HepG2 (cell line): ENCODE measurements around the gene OGT. TPM values are rescaled to one million over a fixed set of nuclear protein-coding genes. Genes with fewer than 3 reads are reported as not detected.

Source experiments
- ATAC-seq: fragments of 200-7000 bp; cut with Tn5 transposase; 3 replicates; pipeline ENCODE4 v1.9.1; 2020; ENCODE audit warnings: mild to moderate bottlenecking, moderate library complexity
- BruUV-seq: library from RNA; stranded (reverse); fragments of 400-500 nt; replicated peaks from 2 replicates; lab custom pipeline; 2021; lab: Mats Ljungman, UMichigan
- CTCF ChIA-PET: fragments of 300-600 bp; formaldehyde crosslinking; extraction: SDS; loops from one replicate; lab custom pipeline; 2021; ENCODE audit warnings: low total read pairs, inconsistent platforms, low intra/inter-chr PET ratio; lab: Yijun Ruan, JAX
- POLR2A ChIA-PET: fragments of 350-600 bp; sonication (Branson Sonifier 250); formaldehyde crosslinking; loops from one replicate; lab custom pipeline; 2020; ENCODE audit warnings: antibody characterized with exemption, inconsistent platforms; lab: Yijun Ruan, JAX
- DNase-seq: peaks from one replicate; pipeline ENCODE4 v3.0.0-alpha.2; 2015; ENCODE audit warnings: low spot score
- FAIRE-seq: peaks from 3 replicates; lab custom pipeline; 2011; peaks lifted over from hg19 to GRCh38; lab: Jason Lieb, UNC
- H2AFZ ChIP-seq: one replicate; pipeline ENCODE4 v1.6.1; 2011; ENCODE audit warnings: low read length, inconsistent platforms
- H3K27ac ChIP-seq: fragments of 300-600 bp; 3 replicates; pipeline ENCODE4 v1.8.0; 2011; ENCODE audit warnings: mixed run types, mild to moderate bottlenecking, mixed read lengths, low read length, inconsistent platforms; ENCODE audit not compliant: insufficient read depth; ENCODE audit errors: extremely low read length
- H3K27me3 ChIP-seq, 2 experiments: fragments of 200-600 bp in 1 of 2; 2 replicates in 1 of 2; 3 replicates in 1 of 2; pipeline versions ENCODE4 v1.6.0 to v1.8.0; 2011; ENCODE audit warnings: low read length in 2 of 2, mild to moderate bottlenecking in 2 of 2, moderate library complexity in 2 of 2, inconsistent platforms in 1 of 2; ENCODE audit not compliant: insufficient read depth in 2 of 2, control insufficient read depth in 1 of 2
- H3K36me3 ChIP-seq, 2 experiments: fragments of 200-600 bp in 1 of 2; replicated peaks in 1 of 2; 2 replicates in 1 of 2; 3 replicates in 1 of 2; pipeline versions ENCODE4 v1.5.1 to v1.8.0; 2011; ENCODE audit warnings: low read length in 2 of 2, inconsistent platforms in 1 of 2; ENCODE audit not compliant: insufficient read depth in 2 of 2, control insufficient read depth in 1 of 2
- H3K4me1 ChIP-seq: 2 replicates; pipeline ENCODE4 v1.5.1; 2012; ENCODE audit warnings: low read length, inconsistent platforms; ENCODE audit not compliant: insufficient read depth
- H3K4me2 ChIP-seq: 2 replicates; pipeline ENCODE4 v1.6.0; 2011; ENCODE audit warnings: low read depth, low read length, inconsistent platforms
- H3K4me3 ChIP-seq, 3 experiments: fragments of 200-600 bp in 1 of 3; sonication (generic), shearing (Covaris generic) in 1 of 3; replicated peaks in 1 of 3; 2 replicates each; pipeline ENCODE4 v1.5.1; 2011 to 2016; ENCODE audit warnings: low read length in 3 of 3, inconsistent platforms in 2 of 3, low read depth in 2 of 3, mild to moderate bottlenecking in 2 of 3, control low read depth in 1 of 3, mixed read lengths in 1 of 3; ENCODE audit not compliant: insufficient read depth in 1 of 3
- H3K79me2 ChIP-seq: one replicate; pipeline ENCODE4 v1.6.1; 2011; ENCODE audit warnings: low read length, inconsistent platforms; ENCODE audit not compliant: insufficient read depth
- H3K9ac ChIP-seq: 2 replicates; pipeline ENCODE4 v1.6.0; 2011; ENCODE audit warnings: mild to moderate bottlenecking, low read depth, low read length, inconsistent platforms; ENCODE audit not compliant: insufficient read depth
- H3K9me3 ChIP-seq: 2 replicates; pipeline ENCODE4 v1.5.1; 2012; ENCODE audit warnings: mild to moderate bottlenecking, low read length
- H4K20me1 ChIP-seq: 2 replicates; pipeline ENCODE4 v1.6.0; 2011; ENCODE audit warnings: inconsistent platforms, mild to moderate bottlenecking, low read length, moderate library complexity; ENCODE audit not compliant: insufficient read depth
- NR2F2 ChIP-seq: IDR thresholded peaks from 2 replicates; pipeline ENCODE4 v1.6.1; 2012; ENCODE audit warnings: low read depth, inconsistent platforms, borderline replicate concordance
- NR2F6 ChIP-seq, 2 experiments: IDR thresholded peaks; 2 replicates each; pipeline ENCODE4 v1.6.1; 2016; ENCODE audit warnings: antibody characterized with exemption in 1 of 2, mild to moderate bottlenecking in 1 of 2
- SIN3A ChIP-seq: IDR thresholded peaks from 2 replicates; pipeline ENCODE4 v1.6.1; 2011; ENCODE audit warnings: low read depth, mild to moderate bottlenecking, control low read depth, low read length, borderline replicate concordance
- SOX5 ChIP-seq: IDR thresholded peaks from 2 replicates; pipeline ENCODE4 v1.6.1; 2016; ENCODE audit warnings: borderline replicate concordance
- SRSF4 ChIP-seq: fragments of 200-400 bp; formaldehyde crosslinking; IDR thresholded peaks from one replicate; pipeline ENCODE4 v1.6.1; 2018; ENCODE audit warnings: mild to moderate bottlenecking, low read depth, low read length, moderate library complexity; ENCODE audit not compliant: poor library complexity, severe bottlenecking
- TCF7 ChIP-seq: sonication (generic); IDR thresholded peaks from 2 replicates; pipeline ENCODE4 v1.6.1; 2016; ENCODE audit warnings: antibody characterized with exemption, low read depth
- TOE1 ChIP-seq: sonication (generic); formaldehyde crosslinking; IDR thresholded peaks from 2 replicates; pipeline ENCODE4 v1.4.0; 2020; ENCODE audit warnings: mild to moderate bottlenecking, missing genetic modification reagents
- XRCC5 ChIP-seq: fragments of 200-400 bp; formaldehyde crosslinking; optimal IDR thresholded peaks from 2 replicates; pipeline ENCODE3; 2017; ENCODE audit warnings: mild to moderate bottlenecking, low read length
- ZNF616 ChIP-seq: sonication (generic); formaldehyde crosslinking; IDR thresholded peaks from 2 replicates; pipeline ENCODE4 v1.5.0; 2020; ENCODE audit warnings: low read depth, mild to moderate bottlenecking, missing genetic modification reagents
- in situ Hi-C: cut with HindIII; loops from 2 replicates; pipeline ENCODE4 v1.10.0; 2017; ENCODE audit warnings: low pct_unique_long_range_greater_than_20kb; ENCODE audit not compliant: extremely low pct_ligation_motif_present
- intact Hi-C: fragments of 100-400 bp; cut with micrococcal nuclease; formaldehyde crosslinking; loops from one replicate; pipeline ENCODE4 v1.10.0; 2022; ENCODE audit not compliant: unreplicated experiment
- polyA plus RNA-seq, 8 experiments: library from polyadenylated mRNA; depleted of rRNA in 3 of 8; stranded (reverse) in 7 of 8; unstranded in 1 of 8; fragments of >200 nt; fragmentation: Illumina TruSeq in 4 of 8; extraction: Trizol in 4 of 8; gene quantifications; 2 replicates each; pipeline versions ENCODE4 v1.2.1 to v1.2.3, GENCODE V29; 2011 to 2016; ENCODE audit warnings: low read depth in 4 of 8, missing spikeins in 1 of 8, mixed read lengths in 1 of 8; ENCODE audit not compliant: insufficient read depth in 1 of 8
- total RNA-seq, 5 experiments: library from RNA; depleted of rRNA; stranded (reverse); fragments of >200 nt; fragmentation: Illumina TruSeq; extraction: Trizol; gene quantifications; 2 replicates each; pipeline ENCODE4 v1.2.3, GENCODE V29; 2016; ENCODE audit warnings: low read depth in 1 of 5
- TF ChIP-seq, protein P1 (sequence below): IDR thresholded peaks from 2 replicates; pipeline ENCODE4 v1.6.1; 2016

The OGT gene
- total and polyA plus RNA-seq, 2 of the 13 experiments (the other 11 are each of a cell fraction or from before 2014, with no cell fraction given), result 71.7 to 463 TPM

DNA sequence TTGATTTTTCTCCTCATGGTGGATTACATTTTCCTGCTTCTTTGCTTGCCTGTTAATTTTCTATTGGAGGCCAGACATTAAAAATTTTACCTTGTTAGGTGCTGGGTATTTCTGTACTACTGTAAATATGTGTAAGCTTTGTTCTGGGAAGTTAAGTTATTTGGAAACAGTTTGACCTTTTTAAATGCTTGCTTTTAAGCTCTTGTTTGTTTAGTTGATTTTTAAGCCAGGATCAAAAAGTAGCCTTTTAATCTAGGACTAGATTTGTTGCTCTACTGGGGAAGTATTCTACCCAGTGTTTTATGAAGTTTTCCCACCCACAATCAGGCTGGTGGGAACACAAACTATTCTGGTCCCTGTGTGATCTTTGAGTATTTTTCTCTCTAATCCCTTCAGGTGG, 45.1 kb upstream of the OGT start:
- in situ Hi-C loops (no loop called here), intact Hi-C loops (no loop called here)
- Histone ChIP-seq H3K36me3 (no peaks in the 10 kb centered on the region), H3K27me3 (no peaks in the 10 kb centered on the region), H2AFZ (no peak overlapping the region), H3K27ac (no peak overlapping the region), H3K4me3 (no peak overlapping the region), H3K9ac (no peak overlapping the region), H3K4me2 (no peak overlapping the region), H3K9me3 (no peaks in the 10 kb centered on the region), H4K20me1 (no peaks in the 10 kb centered on the region), H3K4me1 (peaks cover 12% of the 10 kb centered on the region), H3K79me2 (no peaks in the 10 kb centered on the region)
- CTCF ChIA-PET, result no interaction called here
- FAIRE-seq (no peak), ATAC-seq (no peak), DNase-seq (peak; percentile 21)
- POLR2A ChIA-PET, result no interaction called here
- peak; percentile 68; the same call in 1 of the 2 replicates for TF ChIP-seq NR2F6 (IDR thresholded peaks at IDR 0.05)
- TF ChIP-seq NR2F6 (CRISPR knock-in tag; IDR thresholded peaks at IDR 0.05), result no peak
- peak; percentile 11; the same call in 1 of the 2 replicates for TF ChIP-seq SOX5 (CRISPR knock-in tag)
- TF ChIP-seq SRSF4, result no peak
- TF ChIP-seq TOE1, result no peak
- peak; percentile 59; the same call in 1 of the 2 replicates for TF ChIP-seq TCF7
- no peak for TF ChIP-seq XRCC5
- TF ChIP-seq, protein P1, sequence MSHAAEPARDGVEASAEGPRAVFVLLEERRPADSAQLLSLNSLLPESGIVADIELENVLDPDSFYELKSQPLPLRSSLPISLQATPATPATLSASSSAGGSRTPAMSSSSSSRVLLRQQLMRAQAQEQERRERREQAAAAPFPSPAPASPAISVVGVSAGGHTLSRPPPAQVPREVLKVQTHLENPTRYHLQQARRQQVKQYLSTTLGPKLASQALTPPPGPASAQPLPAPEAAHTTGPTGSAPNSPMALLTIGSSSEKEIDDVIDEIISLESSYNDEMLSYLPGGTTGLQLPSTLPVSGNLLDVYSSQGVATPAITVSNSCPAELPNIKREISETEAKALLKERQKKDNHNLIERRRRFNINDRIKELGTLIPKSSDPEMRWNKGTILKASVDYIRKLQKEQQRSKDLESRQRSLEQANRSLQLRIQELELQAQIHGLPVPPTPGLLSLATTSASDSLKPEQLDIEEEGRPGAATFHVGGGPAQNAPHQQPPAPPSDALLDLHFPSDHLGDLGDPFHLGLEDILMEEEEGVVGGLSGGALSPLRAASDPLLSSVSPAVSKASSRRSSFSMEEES (CRISPR knock-in tag), result no peak
- no peak for TF ChIP-seq SIN3A
- TF ChIP-seq NR2F2, result 0 out of 2 replicates have a peak, but pooled peaks have one; percentile 36
- TF ChIP-seq ZNF616 (CRISPR knock-in tag), result no peak
- no TSS peak for BruUV-seq
